ENCODE data around the gene KMT2D.

Gene KMT2D

GRCh38 chr12:49051777-49052438 lies 8.7 kb downstream of the KMT2D start:
- no peaks in the 10 kb centered on the region for H3K9me3 ChIP-seq (ENCODE audit: low read depth, low read length)
- TF ChIP-seq POLR2AphosphoS5 (IDR thresholded peaks at IDR 0.05; ENCODE audit: borderline replicate concordance, low read depth, low read length) (no peak), FOXP2 (optimal IDR thresholded peaks at IDR 0.05; ENCODE audit: control extremely low read depth, extremely low read length, insufficient read depth) (no peak), EZH2 (IDR thresholded peaks at IDR 0.05) (no peak)
- DNase-seq (ENCODE audit: low read depth, low spot score), result no peak
- no peak overlapping the region for H3K27ac ChIP-seq
- no peak overlapping the region for H3K9ac ChIP-seq (ENCODE audit: insufficient read length)
- H3K36me3 ChIP-seq (ENCODE audit: insufficient read depth, low read length), result peaks cover 87% of the 10 kb centered on the region
- H3K4me3 ChIP-seq, result no peak overlapping the region

DNA sequence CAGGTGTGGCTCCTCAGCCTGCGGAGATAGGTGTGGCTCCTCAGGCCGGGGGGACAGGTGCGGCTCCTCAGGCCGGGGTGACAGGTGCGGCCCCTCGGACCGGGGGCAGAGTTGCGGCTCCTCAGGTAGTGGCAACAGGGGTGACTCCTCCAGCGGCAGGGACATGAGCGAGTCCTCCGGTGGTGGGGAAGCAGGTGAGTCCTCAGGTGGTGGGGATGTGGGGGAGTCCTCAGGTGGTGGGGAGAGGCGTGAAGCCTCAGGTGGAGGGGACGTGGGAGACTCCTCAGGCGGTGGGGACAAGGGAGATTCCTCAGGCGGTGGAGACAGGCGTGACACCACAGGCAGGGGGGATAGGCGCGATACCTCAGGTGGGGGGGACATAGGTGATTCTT lies 9.2 kb downstream of the KMT2D start:
- DNase-seq (ENCODE audit: low read depth, low spot score), result no peak
- Histone ChIP-seq H3K9ac (ENCODE audit: insufficient read length) (no peak overlapping the region), H3K27ac (no peak overlapping the region), H3K9me3 (ENCODE audit: low read depth, low read length) (no peaks in the 10 kb centered on the region), H3K36me3 (ENCODE audit: insufficient read depth, low read length) (peaks cover 92% of the 10 kb centered on the region), H3K4me3 (no peak overlapping the region)
- no peak for TF ChIP-seq FOXP2 (optimal IDR thresholded peaks at IDR 0.05; ENCODE audit: control extremely low read depth, extremely low read length, insufficient read depth)
- TF ChIP-seq POLR2AphosphoS5 (IDR thresholded peaks at IDR 0.05; ENCODE audit: borderline replicate concordance, low read depth, low read length), result no peak
- TF ChIP-seq EZH2 (IDR thresholded peaks at IDR 0.05), result no peak

GRCh38 chr12:49050507-49051372 lies 9.9 kb downstream of the KMT2D start:
- Histone ChIP-seq H3K9me3 (ENCODE audit: low read depth, low read length) (no peaks in the 10 kb centered on the region), H3K27ac (no peak overlapping the region), H3K4me3 (no peak overlapping the region), H3K9ac (ENCODE audit: insufficient read length) (no peak overlapping the region), H3K36me3 (ENCODE audit: insufficient read depth, low read length) (peaks cover 98% of the 10 kb centered on the region)
- TF ChIP-seq FOXP2 (optimal IDR thresholded peaks at IDR 0.05; ENCODE audit: control extremely low read depth, extremely low read length, insufficient read depth), result no peak
- no peak for TF ChIP-seq EZH2 (IDR thresholded peaks at IDR 0.05)
- no peak; the same call in 1 of the 2 replicates for TF ChIP-seq POLR2AphosphoS5 (IDR thresholded peaks at IDR 0.05; ENCODE audit: borderline replicate concordance, low read depth, low read length)
- DNase-seq (ENCODE audit: low read depth, low spot score), result no peak

DNA sequence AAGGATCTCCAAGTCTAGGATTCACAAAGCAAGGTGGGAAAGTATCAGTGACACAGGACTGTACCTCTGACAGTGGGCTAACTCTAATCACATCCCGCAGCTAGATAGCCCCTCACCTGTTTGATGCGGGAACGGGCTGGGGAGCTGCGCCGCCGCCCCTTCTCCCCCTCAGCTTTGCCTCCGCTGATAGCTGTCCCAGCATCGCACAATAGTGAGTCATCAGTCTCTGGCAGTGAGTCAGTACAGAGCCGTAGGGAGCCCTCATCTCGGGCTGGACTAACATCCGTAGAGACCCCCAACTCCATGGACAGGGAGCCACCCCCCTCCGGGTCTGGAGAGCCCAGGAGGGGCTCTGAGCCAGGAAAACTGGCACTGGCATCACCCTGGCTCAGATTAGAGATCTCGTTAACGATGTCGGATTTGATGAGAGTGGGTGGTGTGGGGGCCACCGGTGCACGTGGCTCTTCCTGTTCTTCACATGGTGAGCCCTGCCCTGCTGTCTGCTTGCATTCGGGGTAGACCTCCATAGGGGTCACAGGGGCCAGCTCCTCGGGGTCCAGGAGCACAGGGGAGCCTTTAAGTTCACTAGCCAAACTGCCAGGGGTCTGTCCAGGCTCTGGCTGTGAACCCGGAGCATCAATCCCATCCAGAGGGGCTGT lies 10.9 kb downstream of the KMT2D start:
- Histone ChIP-seq H3K9ac (ENCODE audit: insufficient read length) (no peak overlapping the region), H3K27ac (no peak overlapping the region), H3K4me3 (no peak overlapping the region), H3K9me3 (ENCODE audit: low read depth, low read length) (no peaks in the 10 kb centered on the region), H3K36me3 (ENCODE audit: insufficient read depth, low read length) (peaks cover 95% of the 10 kb centered on the region)
- DNase-seq (ENCODE audit: low read depth, low spot score), result no peak
- TF ChIP-seq EZH2 (IDR thresholded peaks at IDR 0.05) (no peak), POLR2AphosphoS5 (IDR thresholded peaks at IDR 0.05; ENCODE audit: borderline replicate concordance, low read depth, low read length) (no peak), FOXP2 (optimal IDR thresholded peaks at IDR 0.05; ENCODE audit: control extremely low read depth, extremely low read length, insufficient read depth) (no peak)

- Histone ChIP-seq H3K36me3 (ENCODE audit: insufficient read depth, low read length) (peaks cover 95% of the 10 kb centered on the region), H3K9ac (ENCODE audit: insufficient read length) (no peak overlapping the region), H3K9me3 (ENCODE audit: low read depth, low read length) (no peaks in the 10 kb centered on the region), H3K27ac (no peak overlapping the region), H3K4me3 (no peak overlapping the region)
- no peak for DNase-seq (ENCODE audit: low read depth, low spot score)
- no peak for TF ChIP-seq EZH2 (IDR thresholded peaks at IDR 0.05)
These were observed 11.6 kb downstream of the KMT2D start for GRCh38 chr12:49048953-49049352.

GRCh38 chr12:49046129-49046895 lies 14.3 kb downstream of the KMT2D start:
- Histone ChIP-seq H3K36me3 (ENCODE audit: insufficient read depth, low read length) (peaks cover 95% of the 10 kb centered on the region), H3K27ac (no peak overlapping the region), H3K9ac (ENCODE audit: insufficient read length) (no peak overlapping the region), H3K9me3 (ENCODE audit: low read depth, low read length) (no peaks in the 10 kb centered on the region), H3K4me3 (no peak overlapping the region)
- no peak for DNase-seq (ENCODE audit: low read depth, low spot score)
- TF ChIP-seq FOXP2 (optimal IDR thresholded peaks at IDR 0.05; ENCODE audit: control extremely low read depth, extremely low read length, insufficient read depth), result no peak
- TF ChIP-seq EZH2 (IDR thresholded peaks at IDR 0.05), result no peak
- TF ChIP-seq POLR2AphosphoS5 (IDR thresholded peaks at IDR 0.05; ENCODE audit: borderline replicate concordance, low read depth, low read length), result no peak

GRCh38 chr12:49044660-49045059 lies 15.9 kb downstream of the KMT2D start:
- Histone ChIP-seq H3K27ac (no peak overlapping the region), H3K4me3 (no peak overlapping the region), H3K9me3 (ENCODE audit: low read depth, low read length) (no peaks in the 10 kb centered on the region), H3K36me3 (ENCODE audit: insufficient read depth, low read length) (peaks cover 92% of the 10 kb centered on the region), H3K9ac (ENCODE audit: insufficient read length) (no peak overlapping the region)
- no peak for TF ChIP-seq FOXP2 (optimal IDR thresholded peaks at IDR 0.05; ENCODE audit: control extremely low read depth, extremely low read length, insufficient read depth)
- DNase-seq (ENCODE audit: low read depth, low spot score), result no peak

GRCh38 chr12:49043856-49044258 lies 16.7 kb downstream of the KMT2D start:
- H3K27ac ChIP-seq, result no peak overlapping the region
- no peak for DNase-seq (ENCODE audit: low read depth, low spot score)
- no peaks in the 10 kb centered on the region for H3K9me3 ChIP-seq (ENCODE audit: low read depth, low read length)
- TF ChIP-seq FOXP2 (optimal IDR thresholded peaks at IDR 0.05; ENCODE audit: control extremely low read depth, extremely low read length, insufficient read depth), result no peak
- TF ChIP-seq POLR2AphosphoS5 (IDR thresholded peaks at IDR 0.05; ENCODE audit: borderline replicate concordance, low read depth, low read length), result no peak
- no peak for TF ChIP-seq EZH2 (IDR thresholded peaks at IDR 0.05)
- no peak overlapping the region for H3K4me3 ChIP-seq
- H3K9ac ChIP-seq (ENCODE audit: insufficient read length), result no peak overlapping the region
- peaks cover 92% of the 10 kb centered on the region for H3K36me3 ChIP-seq (ENCODE audit: insufficient read depth, low read length)

Data from SK-N-MC (cell line).